Loucy (cell line): ENCODE results near the gene ZNF581.

ENCODE experiments used
- H2AFZ ChIP-seq: fragments of 200-600 bp; sonication (generic); 2 replicates; pipeline ENCODE4 v1.6.0; 2016; ENCODE audit warnings: antibody characterized with exemption, mild to moderate bottlenecking, low read length, moderate library complexity
- H3F3A ChIP-seq: fragments of 200-600 bp; 2 replicates; pipeline ENCODE4 v1.6.0; 2016; ENCODE audit warnings: antibody characterized with exemption, low read depth, mild to moderate bottlenecking
- H3K27me3 ChIP-seq: fragments of 200-600 bp; sonication (generic); 2 replicates; pipeline ENCODE4 v1.6.1; 2014; ENCODE audit warnings: low read length, mild to moderate bottlenecking; ENCODE audit not compliant: insufficient read depth, poor library complexity, severe bottlenecking
- H3K36me3 ChIP-seq: fragments of 200-600 bp; sonication (generic); 2 replicates; pipeline ENCODE4 v1.6.1; 2016; ENCODE audit warnings: low read length; ENCODE audit not compliant: insufficient read depth
- H3K4me1 ChIP-seq: fragments of 200-600 bp; sonication (generic); 2 replicates; pipeline ENCODE4 v1.5.1; 2014; ENCODE audit warnings: low read length, mild to moderate bottlenecking; ENCODE audit not compliant: insufficient read depth, poor library complexity, severe bottlenecking
- H3K4me2 ChIP-seq: fragments of 200-600 bp; sonication (generic); 2 replicates; pipeline ENCODE4 v1.6.0; 2014; ENCODE audit warnings: antibody characterized with exemption, low read length, low read depth, mild to moderate bottlenecking; ENCODE audit not compliant: poor library complexity, severe bottlenecking
- H3K4me3 ChIP-seq: fragments of 200-600 bp; sonication (generic); 2 replicates; pipeline ENCODE4 v1.5.1; 2014; ENCODE audit warnings: low read length, mild to moderate bottlenecking, mixed read lengths; ENCODE audit not compliant: poor library complexity, severe bottlenecking
- H3K79me2 ChIP-seq: fragments of 200-600 bp; sonication (generic); 2 replicates; pipeline ENCODE4 v1.6.1; 2014; ENCODE audit warnings: low read length; ENCODE audit not compliant: insufficient read depth
- H3K9ac ChIP-seq: fragments of 200-600 bp; sonication (generic); 2 replicates; pipeline ENCODE4 v1.6.0; 2014; ENCODE audit warnings: mild to moderate bottlenecking, low read depth, low read length, moderate library complexity; ENCODE audit not compliant: poor library complexity, severe bottlenecking
- H3K9me2 ChIP-seq: fragments of 200-600 bp; sonication (generic); replicated peaks from 2 replicates; pipeline ENCODE4 v1.6.1; 2016; ENCODE audit warnings: low read depth, low read length, mixed read lengths
- H3K9me3 ChIP-seq: fragments of 200-600 bp; sonication (generic); 2 replicates; pipeline ENCODE4 v1.6.1; 2014; ENCODE audit warnings: mild to moderate bottlenecking, antibody characterized with exemption, low read length, low read depth; ENCODE audit not compliant: insufficient read depth
- H4K20me1 ChIP-seq: fragments of 200-600 bp; sonication (generic); 2 replicates; pipeline ENCODE4 v1.6.0; 2014; ENCODE audit warnings: antibody characterized with exemption, low read length, mild to moderate bottlenecking; ENCODE audit not compliant: insufficient read depth, poor library complexity, severe bottlenecking
- EZH2phosphoT487 ChIP-seq: fragments of 200-600 bp; IDR thresholded peaks from 2 replicates; pipeline ENCODE4 v1.6.1; 2018; ENCODE audit warnings: antibody characterized with exemption, mild to moderate bottlenecking, moderate library complexity, borderline replicate concordance
- TF ChIP-seq, protein P1 (sequence below): fragments of 200-600 bp; sonication (generic); conservative IDR thresholded peaks from 2 replicates; pipeline ENCODE4 v1.5.1; 2014; ENCODE audit warnings: mild to moderate bottlenecking, antibody characterized with exemption, low read length

The ZNF581 gene

DNA sequence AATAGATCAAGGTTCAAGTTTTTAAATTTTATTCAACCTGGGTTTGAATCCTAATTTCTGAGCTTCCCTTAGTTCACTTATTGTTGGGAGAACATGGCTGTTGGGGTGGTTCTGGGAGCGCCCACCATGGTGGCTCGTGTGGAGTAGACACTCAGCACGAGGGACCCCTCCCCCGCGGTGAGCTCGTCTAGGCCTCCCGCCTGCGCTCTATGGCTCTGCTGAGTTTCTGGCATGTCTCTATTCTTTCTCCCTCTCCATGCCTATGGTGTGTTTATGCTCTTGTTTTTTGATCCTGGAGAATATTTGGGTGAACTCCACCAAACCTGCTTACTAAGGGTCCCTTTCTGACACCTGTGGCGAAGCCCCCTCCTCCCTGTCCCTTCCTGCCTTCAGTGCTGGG is 30.0 kb downstream of the ZNF581 start:
- H3K9me2 ChIP-seq, result no peaks in the 10 kb centered on the region
- TF ChIP-seq, protein P1, sequence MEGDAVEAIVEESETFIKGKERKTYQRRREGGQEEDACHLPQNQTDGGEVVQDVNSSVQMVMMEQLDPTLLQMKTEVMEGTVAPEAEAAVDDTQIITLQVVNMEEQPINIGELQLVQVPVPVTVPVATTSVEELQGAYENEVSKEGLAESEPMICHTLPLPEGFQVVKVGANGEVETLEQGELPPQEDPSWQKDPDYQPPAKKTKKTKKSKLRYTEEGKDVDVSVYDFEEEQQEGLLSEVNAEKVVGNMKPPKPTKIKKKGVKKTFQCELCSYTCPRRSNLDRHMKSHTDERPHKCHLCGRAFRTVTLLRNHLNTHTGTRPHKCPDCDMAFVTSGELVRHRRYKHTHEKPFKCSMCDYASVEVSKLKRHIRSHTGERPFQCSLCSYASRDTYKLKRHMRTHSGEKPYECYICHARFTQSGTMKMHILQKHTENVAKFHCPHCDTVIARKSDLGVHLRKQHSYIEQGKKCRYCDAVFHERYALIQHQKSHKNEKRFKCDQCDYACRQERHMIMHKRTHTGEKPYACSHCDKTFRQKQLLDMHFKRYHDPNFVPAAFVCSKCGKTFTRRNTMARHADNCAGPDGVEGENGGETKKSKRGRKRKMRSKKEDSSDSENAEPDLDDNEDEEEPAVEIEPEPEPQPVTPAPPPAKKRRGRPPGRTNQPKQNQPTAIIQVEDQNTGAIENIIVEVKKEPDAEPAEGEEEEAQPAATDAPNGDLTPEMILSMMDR, result no peak
- no peak for TF ChIP-seq EZH2phosphoT487
- H2AFZ ChIP-seq, result no peak overlapping the region
- peaks cover 89% of the 10 kb centered on the region for H3K79me2 ChIP-seq
- peaks cover 83% of the 10 kb centered on the region for H4K20me1 ChIP-seq
- no peak overlapping the region for H3K4me2 ChIP-seq
- H3K4me1 ChIP-seq, result peaks cover 4% of the 10 kb centered on the region
- H3F3A ChIP-seq, result peaks cover 5% of the 10 kb centered on the region; the same call in 1 of the 2 replicates
- no peaks in the 10 kb centered on the region for H3K27me3 ChIP-seq
- no peaks in the 10 kb centered on the region for H3K9me3 ChIP-seq
- H3K4me3 ChIP-seq, result no peak overlapping the region
- H3K36me3 ChIP-seq, result peaks cover 86% of the 10 kb centered on the region
- H3K9ac ChIP-seq, result no peak overlapping the region

DNA sequence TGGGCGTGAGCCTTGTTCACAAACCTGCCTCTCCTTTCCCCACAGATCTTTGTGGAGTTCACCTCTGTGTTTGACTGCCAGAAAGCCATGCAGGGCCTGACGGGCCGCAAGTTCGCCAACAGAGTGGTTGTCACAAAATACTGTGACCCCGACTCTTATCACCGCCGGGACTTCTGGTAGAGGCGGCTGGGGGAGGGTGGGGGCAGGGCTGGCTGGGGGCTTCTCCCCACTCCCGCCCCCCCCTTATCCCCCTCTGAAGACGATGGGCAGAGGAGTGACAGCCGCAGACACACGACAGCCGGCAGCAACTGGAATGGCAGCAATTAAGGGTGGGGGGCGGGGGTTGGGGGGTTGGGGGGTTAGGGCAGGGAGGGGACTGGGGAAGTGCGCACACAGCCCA is 30.4 kb downstream of the ZNF581 start:
- H3K9me3 ChIP-seq, result no peaks in the 10 kb centered on the region
- no peak overlapping the region for H3K9ac ChIP-seq
- no peak overlapping the region for H3K4me2 ChIP-seq
- no peaks in the 10 kb centered on the region for H3K27me3 ChIP-seq
- TF ChIP-seq EZH2phosphoT487, result no peak
- TF ChIP-seq, protein P1, result no peak
- H3K36me3 ChIP-seq, result peaks cover 86% of the 10 kb centered on the region
- H3F3A ChIP-seq, result peaks cover 5% of the 10 kb centered on the region; the same call in 1 of the 2 replicates
- H4K20me1 ChIP-seq, result peaks cover 81% of the 10 kb centered on the region
- no peak overlapping the region for H2AFZ ChIP-seq
- H3K79me2 ChIP-seq, result peaks cover 87% of the 10 kb centered on the region
- no peaks in the 10 kb centered on the region for H3K9me2 ChIP-seq
- no peak overlapping the region for H3K4me3 ChIP-seq
- H3K4me1 ChIP-seq, result peaks cover 4% of the 10 kb centered on the region

DNA sequence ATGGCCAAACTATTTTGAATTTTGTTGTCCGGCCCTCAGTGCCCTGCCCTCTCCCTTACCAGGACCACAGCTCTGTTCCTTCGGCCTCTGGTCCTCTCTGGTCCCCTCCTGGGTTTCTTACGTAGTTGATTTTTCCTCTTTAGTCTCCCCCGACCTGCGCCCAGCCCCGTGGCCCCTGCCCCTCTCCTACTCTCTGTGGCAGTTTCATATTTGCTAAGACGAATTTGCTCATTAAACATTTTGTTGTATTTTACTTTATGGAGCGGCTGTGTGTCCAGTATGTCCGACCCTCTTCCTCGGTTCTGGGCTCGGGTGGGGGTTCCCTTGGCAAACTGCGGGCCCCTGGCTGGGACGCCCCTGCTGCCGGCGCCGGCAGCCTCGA is 31.0 kb downstream of the ZNF581 start:
- Histone ChIP-seq H3K36me3 (peaks cover 86% of the 10 kb centered on the region), H3K4me1 (peaks cover 4% of the 10 kb centered on the region), H3K9ac (no peak overlapping the region)

More for the DNA sequence above, 31.0 kb downstream of the ZNF581 start:
- peaks cover 5% of the 10 kb centered on the region; the same call in 1 of the 2 replicates for H3F3A ChIP-seq
- H3K27me3 ChIP-seq, result no peaks in the 10 kb centered on the region
- H3K79me2 ChIP-seq, result peaks cover 83% of the 10 kb centered on the region
- peaks cover 76% of the 10 kb centered on the region for H4K20me1 ChIP-seq
- H3K4me3 ChIP-seq, result no peak overlapping the region
- no peaks in the 10 kb centered on the region for H3K9me2 ChIP-seq
- TF ChIP-seq, protein P1, result no peak
- no peak for TF ChIP-seq EZH2phosphoT487
- no peak overlapping the region for H3K4me2 ChIP-seq
- no peak overlapping the region for H2AFZ ChIP-seq
- no peaks in the 10 kb centered on the region for H3K9me3 ChIP-seq
